ENCODE data around the gene TCL1B.

DNA sequence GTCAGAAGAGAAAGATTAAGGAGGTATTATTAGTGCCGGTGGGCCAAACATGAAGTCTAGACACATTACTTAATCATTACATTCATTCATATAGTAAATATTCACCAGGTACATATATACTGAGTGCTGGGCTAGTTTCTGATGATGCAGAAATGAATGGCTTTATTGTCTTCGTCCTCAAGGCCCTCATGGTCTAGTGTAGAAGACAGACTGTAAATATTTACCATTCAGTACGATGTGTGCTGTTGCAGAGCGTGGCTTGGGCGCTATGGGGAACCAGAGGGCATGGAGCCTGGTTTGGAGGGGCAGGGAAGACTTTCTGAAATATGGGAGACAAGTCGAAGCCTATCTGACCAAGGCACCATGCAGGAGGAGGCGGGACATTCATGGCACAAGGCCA is 37.0 kb upstream of the TCL1B start:
- no peak for TF ChIP-seq CTCF (tag by site-specific recombination; IDR thresholded peaks at IDR 0.05)
- no peak for TF ChIP-seq ZNF138 (tag by site-specific recombination; IDR thresholded peaks at IDR 0.05; ENCODE audit: borderline replicate concordance)
- no peak for TF ChIP-seq MEIS1 (CRISPR knock-in tag; IDR thresholded peaks at IDR 0.05; ENCODE audit: borderline replicate concordance)
- TF ChIP-seq SETDB1 (IDR thresholded peaks at IDR 0.05; ENCODE audit: insufficient read length, low read length) = no peak
- no peak for TF ChIP-seq ZNF114 (tag by site-specific recombination; IDR thresholded peaks at IDR 0.05)
- no peak for TF ChIP-seq HOXA7 (CRISPR knock-in tag; IDR thresholded peaks at IDR 0.05; ENCODE audit: borderline replicate concordance)
- TF ChIP-seq SCRT2 (tag by site-specific recombination; IDR thresholded peaks at IDR 0.05) = no peak
- no peak for TF ChIP-seq ZBTB17 (tag by site-specific recombination; IDR thresholded peaks at IDR 0.05)
- TF ChIP-seq ZNF311 (tag by site-specific recombination; IDR thresholded peaks at IDR 0.05; ENCODE audit: borderline replicate concordance) = no peak
- TF ChIP-seq GLI4 (tag by site-specific recombination; IDR thresholded peaks at IDR 0.05) = no peak
- no peak for TF ChIP-seq ZNF449 (tag by site-specific recombination; IDR thresholded peaks at IDR 0.05)
- TF ChIP-seq, protein P1, sequence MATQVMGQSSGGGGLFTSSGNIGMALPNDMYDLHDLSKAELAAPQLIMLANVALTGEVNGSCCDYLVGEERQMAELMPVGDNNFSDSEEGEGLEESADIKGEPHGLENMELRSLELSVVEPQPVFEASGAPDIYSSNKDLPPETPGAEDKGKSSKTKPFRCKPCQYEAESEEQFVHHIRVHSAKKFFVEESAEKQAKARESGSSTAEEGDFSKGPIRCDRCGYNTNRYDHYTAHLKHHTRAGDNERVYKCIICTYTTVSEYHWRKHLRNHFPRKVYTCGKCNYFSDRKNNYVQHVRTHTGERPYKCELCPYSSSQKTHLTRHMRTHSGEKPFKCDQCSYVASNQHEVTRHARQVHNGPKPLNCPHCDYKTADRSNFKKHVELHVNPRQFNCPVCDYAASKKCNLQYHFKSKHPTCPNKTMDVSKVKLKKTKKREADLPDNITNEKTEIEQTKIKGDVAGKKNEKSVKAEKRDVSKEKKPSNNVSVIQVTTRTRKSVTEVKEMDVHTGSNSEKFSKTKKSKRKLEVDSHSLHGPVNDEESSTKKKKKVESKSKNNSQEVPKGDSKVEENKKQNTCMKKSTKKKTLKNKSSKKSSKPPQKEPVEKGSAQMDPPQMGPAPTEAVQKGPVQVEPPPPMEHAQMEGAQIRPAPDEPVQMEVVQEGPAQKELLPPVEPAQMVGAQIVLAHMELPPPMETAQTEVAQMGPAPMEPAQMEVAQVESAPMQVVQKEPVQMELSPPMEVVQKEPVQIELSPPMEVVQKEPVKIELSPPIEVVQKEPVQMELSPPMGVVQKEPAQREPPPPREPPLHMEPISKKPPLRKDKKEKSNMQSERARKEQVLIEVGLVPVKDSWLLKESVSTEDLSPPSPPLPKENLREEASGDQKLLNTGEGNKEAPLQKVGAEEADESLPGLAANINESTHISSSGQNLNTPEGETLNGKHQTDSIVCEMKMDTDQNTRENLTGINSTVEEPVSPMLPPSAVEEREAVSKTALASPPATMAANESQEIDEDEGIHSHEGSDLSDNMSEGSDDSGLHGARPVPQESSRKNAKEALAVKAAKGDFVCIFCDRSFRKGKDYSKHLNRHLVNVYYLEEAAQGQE (tag by site-specific recombination; IDR thresholded peaks at IDR 0.05) = no peak
- no peak for TF ChIP-seq ZNF324 (tag by site-specific recombination; IDR thresholded peaks at IDR 0.05)
